OCI-LY3 (cell line): Measurements from ENCODE around the gene PPP5C.

ENCODE experiments used
- H2AFZ ChIP-seq: fragments of 200-600, 300-600 bp; shearing (Covaris generic); 2 replicates; pipeline ENCODE4 v1.6.0; 2014; ENCODE audit warnings: antibody characterized with exemption, low read depth, low read length
- H3K27ac ChIP-seq: fragments of 200-600, 300-600 bp; sonication (generic); 2 replicates; pipeline ENCODE4 v1.5.1; 2014; ENCODE audit warnings: mild to moderate bottlenecking, low read length, moderate library complexity, mixed read lengths
- H3K27me3 ChIP-seq: fragments of 200-600, 300-600 bp; sonication (generic); 2 replicates; pipeline ENCODE4 v1.6.1; 2014; ENCODE audit warnings: low read depth, low read length, mixed read lengths
- H3K36me3 ChIP-seq: fragments of 200-600, 300-600 bp; sonication (generic); replicated peaks from 2 replicates; pipeline ENCODE3; 2014; ENCODE audit warnings: low read depth, low read length, mixed read lengths
- H3K4me1 ChIP-seq: fragments of 300-600, 200-600 bp; sonication (generic); 2 replicates; pipeline ENCODE4 v1.6.1; 2014; ENCODE audit warnings: low read length, mixed read lengths
- H3K4me2 ChIP-seq: fragments of 200-600, 300-600 bp; sonication (generic); 2 replicates; pipeline ENCODE4 v1.6.1; 2014; ENCODE audit warnings: low read length, mixed read lengths
- H3K4me3 ChIP-seq: fragments of 300-600, 200-600 bp; sonication (generic); 2 replicates; pipeline ENCODE4 v1.5.1; 2014; ENCODE audit warnings: antibody characterized with exemption, mild to moderate bottlenecking, low read length, moderate library complexity
- H3K79me2 ChIP-seq: fragments of 300-600, 200-600 bp; shearing (Covaris generic); 2 replicates; pipeline ENCODE4 v1.6.1; 2014; ENCODE audit warnings: mild to moderate bottlenecking, low read length, mixed read lengths
- H3K9ac ChIP-seq: fragments of 300-600, 200-600 bp; shearing (Covaris generic); 2 replicates; pipeline ENCODE4 v1.6.0; 2014; ENCODE audit warnings: mild to moderate bottlenecking, low read length, moderate library complexity
- H3K9me3 ChIP-seq: fragments of 200-600, 300-600 bp; shearing (Covaris generic); 2 replicates; pipeline ENCODE4 v1.6.1; 2014; ENCODE audit warnings: low read length, mixed read lengths; ENCODE audit not compliant: insufficient read depth
- H4K20me1 ChIP-seq: fragments of 200-600, 300-600 bp; sonication (generic); 2 replicates; pipeline ENCODE4 v1.6.1; 2016; ENCODE audit warnings: low read length, mixed read lengths; ENCODE audit not compliant: insufficient read depth
- EZH2phosphoT487 ChIP-seq: fragments of 200-600 bp; shearing (Covaris generic); IDR thresholded peaks from 2 replicates; pipeline ENCODE4 v1.6.1; 2018; ENCODE audit warnings: antibody characterized with exemption, mixed run types, low read depth
- TF ChIP-seq, protein P1 (sequence below): fragments of 200-600, 300-600 bp; sonication (generic); IDR thresholded peaks from 2 replicates; pipeline ENCODE4 v1.5.1; 2014; ENCODE audit warnings: antibody characterized with exemption, low read length, low read depth

Gene PPP5C

DNA sequence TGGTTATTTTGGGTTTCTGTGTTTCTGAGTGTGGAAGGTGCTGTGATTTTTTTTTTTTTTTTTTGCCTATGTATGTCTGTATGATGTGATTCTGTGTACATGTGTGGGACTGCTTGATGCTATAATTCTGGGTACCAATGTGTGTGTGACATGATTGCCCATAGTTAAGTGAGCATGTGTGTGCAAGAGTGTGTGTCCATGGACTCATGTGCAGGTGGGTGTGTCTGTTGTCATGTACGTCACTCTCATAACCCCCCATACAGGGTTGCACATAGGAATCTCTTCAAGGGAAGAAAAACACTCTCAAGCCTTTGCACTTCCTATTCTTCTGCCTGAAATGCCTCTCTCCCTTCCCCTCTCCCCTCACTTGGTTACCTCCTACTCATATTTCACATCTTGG, 2.5 kb upstream of the PPP5C start:
- Histone ChIP-seq H3K79me2 (peaks cover 25% of the 10 kb centered on the region), H2AFZ (no peak overlapping the region), H3K27ac (no peak overlapping the region), H3K27me3 (peaks cover 21% of the 10 kb centered on the region), H3K4me2 (no peak overlapping the region), H3K9ac (no peak overlapping the region), H3K4me1 (peaks cover 17% of the 10 kb centered on the region), H3K4me3 (no peak overlapping the region), H3K36me3 (peaks cover 10% of the 10 kb centered on the region), H3K9me3 (no peaks in the 10 kb centered on the region), H4K20me1 (no peaks in the 10 kb centered on the region; the same call in 1 of the 2 replicates)
- TF ChIP-seq, protein P1, sequence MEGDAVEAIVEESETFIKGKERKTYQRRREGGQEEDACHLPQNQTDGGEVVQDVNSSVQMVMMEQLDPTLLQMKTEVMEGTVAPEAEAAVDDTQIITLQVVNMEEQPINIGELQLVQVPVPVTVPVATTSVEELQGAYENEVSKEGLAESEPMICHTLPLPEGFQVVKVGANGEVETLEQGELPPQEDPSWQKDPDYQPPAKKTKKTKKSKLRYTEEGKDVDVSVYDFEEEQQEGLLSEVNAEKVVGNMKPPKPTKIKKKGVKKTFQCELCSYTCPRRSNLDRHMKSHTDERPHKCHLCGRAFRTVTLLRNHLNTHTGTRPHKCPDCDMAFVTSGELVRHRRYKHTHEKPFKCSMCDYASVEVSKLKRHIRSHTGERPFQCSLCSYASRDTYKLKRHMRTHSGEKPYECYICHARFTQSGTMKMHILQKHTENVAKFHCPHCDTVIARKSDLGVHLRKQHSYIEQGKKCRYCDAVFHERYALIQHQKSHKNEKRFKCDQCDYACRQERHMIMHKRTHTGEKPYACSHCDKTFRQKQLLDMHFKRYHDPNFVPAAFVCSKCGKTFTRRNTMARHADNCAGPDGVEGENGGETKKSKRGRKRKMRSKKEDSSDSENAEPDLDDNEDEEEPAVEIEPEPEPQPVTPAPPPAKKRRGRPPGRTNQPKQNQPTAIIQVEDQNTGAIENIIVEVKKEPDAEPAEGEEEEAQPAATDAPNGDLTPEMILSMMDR, result no peak
- TF ChIP-seq EZH2phosphoT487, result no peak

GRCh38 chr19:46345157-46345556, 1.7 kb upstream of the PPP5C start:
- TF ChIP-seq, protein P1, result no peak
- TF ChIP-seq EZH2phosphoT487, result no peak
- Histone ChIP-seq H3K4me2 (no peak overlapping the region), H3K4me3 (no peak overlapping the region), H3K79me2 (peaks cover 32% of the 10 kb centered on the region), H3K4me1 (peaks cover 25% of the 10 kb centered on the region), H2AFZ (no peak overlapping the region), H3K9ac (no peak overlapping the region), H3K36me3 (peaks cover 11% of the 10 kb centered on the region), H4K20me1 (no peaks in the 10 kb centered on the region; the same call in 1 of the 2 replicates), H3K27me3 (peaks cover 20% of the 10 kb centered on the region), H3K27ac (no peak overlapping the region), H3K9me3 (no peaks in the 10 kb centered on the region)

DNA sequence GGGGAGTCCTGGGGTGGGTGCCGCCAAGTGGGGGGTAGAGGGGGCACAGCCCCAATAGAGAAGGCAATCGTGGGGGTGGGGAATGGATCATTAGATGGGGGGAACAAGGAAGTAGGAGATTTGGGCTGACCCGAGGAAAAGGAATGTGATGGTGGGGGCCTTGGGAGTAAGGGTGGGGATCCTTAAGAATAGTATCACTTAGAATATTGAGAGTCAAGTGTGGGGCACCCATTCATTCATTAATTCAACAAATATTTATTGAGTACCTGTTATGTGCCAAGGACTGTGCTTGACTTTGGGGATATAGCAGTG, 641 bp downstream of the PPP5C start:
- Histone ChIP-seq H4K20me1 (no peaks in the 10 kb centered on the region; the same call in 1 of the 2 replicates), H3K79me2 (peaks cover 56% of the 10 kb centered on the region), H3K27ac (peak overlapping the region; percentile 77), H3K9ac (peak overlapping the region; percentile 97), H3K4me1 (peaks cover 43% of the 10 kb centered on the region), H3K27me3 (peaks cover 6% of the 10 kb centered on the region; the same call in 1 of the 2 replicates), H3K36me3 (peaks cover 22% of the 10 kb centered on the region), H2AFZ (no peak overlapping the region), H3K4me3 (peak overlapping the region; percentile 90), H3K4me2 (peak overlapping the region; percentile 66), H3K9me3 (no peaks in the 10 kb centered on the region)
- TF ChIP-seq, protein P1, result no peak
- TF ChIP-seq EZH2phosphoT487, result no peak

DNA sequence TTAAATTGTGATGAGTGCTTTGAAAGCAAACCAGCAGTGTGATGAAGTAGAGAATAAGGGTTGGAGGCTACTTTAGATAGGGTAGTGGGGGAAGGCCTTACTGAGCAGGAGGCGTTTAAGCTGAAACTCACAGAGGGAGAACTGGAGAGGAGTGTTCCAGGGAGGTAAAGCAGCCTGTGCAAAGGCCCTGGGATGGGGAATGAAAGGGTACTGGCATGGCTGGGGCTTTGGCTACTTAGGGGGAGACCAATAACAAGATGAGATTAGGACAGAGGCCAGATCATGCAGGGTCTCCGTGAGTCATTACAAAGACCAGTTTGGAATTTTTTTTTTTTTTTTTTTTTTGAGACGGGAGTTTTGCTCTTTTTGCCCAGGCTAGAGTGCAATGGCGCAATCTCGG, 1.1 kb downstream of the PPP5C start:
- peak overlapping the region; percentile 66 for H3K4me2 ChIP-seq
- peaks cover 43% of the 10 kb centered on the region for H3K4me1 ChIP-seq
- peak overlapping the region; percentile 77 for H3K27ac ChIP-seq
- H3K36me3 ChIP-seq, result peaks cover 25% of the 10 kb centered on the region
- H4K20me1 ChIP-seq, result no peaks in the 10 kb centered on the region; the same call in 1 of the 2 replicates
- H3K27me3 ChIP-seq, result 0 out of 2 replicates have a peak, but pooled peaks cover 2% of the 10 kb centered on the region
- H3K9me3 ChIP-seq, result no peaks in the 10 kb centered on the region
- peak overlapping the region; percentile 90 for H3K4me3 ChIP-seq
- TF ChIP-seq, protein P1, result no peak
- no peak for TF ChIP-seq EZH2phosphoT487
- H3K9ac ChIP-seq, result peak overlapping the region; percentile 97
- H2AFZ ChIP-seq, result no peak overlapping the region
- peaks cover 61% of the 10 kb centered on the region for H3K79me2 ChIP-seq
